Caco-2 (cell line): ENCODE results near the gene PPP1R36. TPM values are rescaled to one million over a fixed set of nuclear protein-coding genes. Genes with fewer than 3 reads are reported as not detected.
"Not testable (repeated sequence)": the region's sequence is repeated elsewhere in the genome, so short reads cannot be mapped to it uniquely, and the experiment has no call there.

ENCODE experiments used
- BruUV-seq: library from RNA; stranded (reverse); fragments of 400-500 nt; replicated peaks from 2 replicates; lab custom pipeline; 2021; lab: Mats Ljungman, UMichigan
- CTCF ChIA-PET: fragments of 300-600 bp; sonication (Branson Sonifier 250); formaldehyde crosslinking; loops from one replicate; lab custom pipeline; 2022; ENCODE audit warnings: antibody characterized with exemption; lab: Charles Lee
- POLR2A ChIA-PET: fragments of 300-600 bp; sonication (Branson Sonifier 250); formaldehyde crosslinking; loops from one replicate; lab custom pipeline; 2022; ENCODE audit warnings: antibody characterized with exemption; lab: Charles Lee
- DNase-seq, 2 experiments: peaks; one replicate each; pipeline versions ENCODE4 v3.0.0 to v3.0.0-alpha.2; 2020 to 2022
- H3K27me3 ChIP-seq: replicated peaks from 2 replicates; pipeline ENCODE4 v1.6.0; 2011; ENCODE audit warnings: low read length; ENCODE audit not compliant: control insufficient read depth, insufficient read depth
- H3K36me3 ChIP-seq: 2 replicates; pipeline ENCODE4 v1.5.1; 2011; ENCODE audit warnings: low read length; ENCODE audit not compliant: control insufficient read depth, insufficient read depth
- H3K4me1 ChIP-seq: fragments of 250-450 bp; sonication (Bioruptor Pico); 2 replicates; pipeline ENCODE4 v1.5.1; 2020; ENCODE audit warnings: mild to moderate bottlenecking
- H3K4me3 ChIP-seq: 2 replicates; pipeline ENCODE4 v1.5.1; 2011; ENCODE audit warnings: low read depth, mild to moderate bottlenecking, control low read depth, low read length
- H3K9me3 ChIP-seq: fragments of 250-450 bp; sonication (Bioruptor Pico); 2 replicates; pipeline ENCODE4 v1.5.1; 2020; ENCODE audit warnings: mild to moderate bottlenecking, moderate library complexity
- H3K27ac Mint-ChIP-seq: one replicate; pipeline ENCODE4 v1.8.0; 2022; ENCODE audit warnings: mixed read lengths; ENCODE audit not compliant: unreplicated experiment
- H3K27me3 Mint-ChIP-seq: one replicate; pipeline ENCODE4 v1.8.0; 2022; ENCODE audit warnings: mixed read lengths; ENCODE audit not compliant: insufficient read depth, unreplicated experiment
- H3K36me3 Mint-ChIP-seq: one replicate; pipeline ENCODE4 v1.8.0; 2022; ENCODE audit warnings: mild to moderate bottlenecking, mixed read lengths; ENCODE audit not compliant: insufficient read depth, unreplicated experiment
- H3K4me1 Mint-ChIP-seq: one replicate; pipeline ENCODE4 v1.8.0; 2022; ENCODE audit warnings: low read depth, mixed read lengths; ENCODE audit not compliant: unreplicated experiment
- H3K4me3 Mint-ChIP-seq: one replicate; pipeline ENCODE4 v1.8.0; 2022; ENCODE audit warnings: mild to moderate bottlenecking, moderate library complexity, mixed read lengths; ENCODE audit not compliant: unreplicated experiment
- H3K9me3 Mint-ChIP-seq: one replicate; pipeline ENCODE4 v1.8.0; 2022; ENCODE audit warnings: mixed read lengths; ENCODE audit not compliant: unreplicated experiment
- CTCF ChIP-seq, 2 experiments: fragments of 200-600 bp in 1 of 2; IDR thresholded peaks; 1 replicate in 1 of 2; 2 replicates in 1 of 2; pipeline versions ENCODE4 v1.5.1 to v1.8.0; 2011 to 2022; ENCODE audit warnings: antibody characterized with exemption in 1 of 2, control low read depth in 1 of 2, inconsistent platforms in 1 of 2, low read depth in 1 of 2, low read length in 1 of 2, mild to moderate bottlenecking in 1 of 2, moderate library complexity in 1 of 2; ENCODE audit not compliant: insufficient read depth in 1 of 2, severe bottlenecking in 1 of 2, unreplicated experiment in 1 of 2
- intact Hi-C: fragments of 100-400 bp; cut with micrococcal nuclease; formaldehyde crosslinking; loops from one replicate; pipeline ENCODE4 v1.10.0; 2022; ENCODE audit not compliant: unreplicated experiment
- total RNA-seq: library from RNA; stranded (reverse); gene quantifications from 2 replicates; pipeline ENCODE4 v1.2.3, GENCODE V29; 2022

PPP1R36 gene
- total RNA-seq, 1 experiment from 2014 or later = 2.9 TPM

- intact Hi-C loops = no loop called here
- Histone ChIP-seq H3K4me3 (no peak overlapping the region), H3K36me3 (no peaks in the 10 kb centered on the region), H3K27me3 (no peaks in the 10 kb centered on the region), H3K9me3 (no peaks in the 10 kb centered on the region), H3K4me1 (peaks cover 13% of the 10 kb centered on the region)
- TF ChIP-seq CTCF (IDR thresholded peaks at IDR 0.05; ENCODE audit: insufficient read depth in 1 of 2, low read depth in 1 of 2, low read length in 1 of 2, severe bottlenecking in 1 of 2, unreplicated experiment in 1 of 2) = no peak
- no peak overlapping the region for H3K4me3 Mint-ChIP-seq
- DNase-seq = no peak
- H3K9me3 Mint-ChIP-seq = no peaks in the 10 kb centered on the region
- H3K27ac Mint-ChIP-seq = no peak overlapping the region
- ChIA-PET POLR2A (no interaction called here), CTCF (no interaction called here)
- H3K27me3 Mint-ChIP-seq = no peaks in the 10 kb centered on the region
- peaks cover 6% of the 10 kb centered on the region for H3K36me3 Mint-ChIP-seq
- peaks cover 20% of the 10 kb centered on the region for H3K4me1 Mint-ChIP-seq
- no TSS peak for BruUV-seq
These were observed 36.5 kb upstream of the PPP1R36 start for GRCh38 chr14:64513271-64513670.

- Mint-ChIP-seq H3K9me3 (no peaks in the 10 kb centered on the region), H3K4me3 (no peak overlapping the region), H3K27me3 (no peaks in the 10 kb centered on the region), H3K27ac (no peak overlapping the region), H3K4me1 (peaks cover 10% of the 10 kb centered on the region), H3K36me3 (no peaks in the 10 kb centered on the region)
- intact Hi-C loops = no loop called here
- Histone ChIP-seq H3K9me3 (no peaks in the 10 kb centered on the region), H3K36me3 (no peaks in the 10 kb centered on the region), H3K27me3 (no peaks in the 10 kb centered on the region), H3K4me1 (peaks cover 6% of the 10 kb centered on the region), H3K4me3 (no peak overlapping the region)
- no peak for DNase-seq
- ChIA-PET CTCF (interaction anchor here (0.6 to 0.7 kb wide), 2 partner anchors 25 to 173 kb away, joined by 3 to 5 read pairs; partner anchors contain the start of gene HSPA2), POLR2A (interaction anchor here (0.6 kb wide), 1 partner anchor 400 kb away, joined by 6 read pairs; no protein-coding TSS in a partner anchor)
- TF ChIP-seq CTCF (IDR thresholded peaks at IDR 0.05; ENCODE audit: insufficient read depth in 1 of 2, low read depth in 1 of 2, low read length in 1 of 2, severe bottlenecking in 1 of 2, unreplicated experiment in 1 of 2) = no peak
- no TSS peak for BruUV-seq
These were observed 34.7 kb upstream of the PPP1R36 start for GRCh38 chr14:64515053-64515452.

GRCh38 chr14:64516969-64517368 lies 32.8 kb upstream of the PPP1R36 start:
- no peaks in the 10 kb centered on the region for H3K27me3 ChIP-seq
- Mint-ChIP-seq H3K4me1 (no peaks in the 10 kb centered on the region), H3K27me3 (no peaks in the 10 kb centered on the region), H3K4me3 (no peak overlapping the region), H3K9me3 (no peaks in the 10 kb centered on the region), H3K27ac (no peak overlapping the region), H3K36me3 (no peaks in the 10 kb centered on the region)
- TF ChIP-seq CTCF (IDR thresholded peaks at IDR 0.05; ENCODE audit: insufficient read depth in 1 of 2, low read depth in 1 of 2, low read length in 1 of 2, severe bottlenecking in 1 of 2, unreplicated experiment in 1 of 2) = no peak
- H3K36me3 ChIP-seq = no peaks in the 10 kb centered on the region
- DNase-seq = no peak
- no peaks in the 10 kb centered on the region for H3K4me1 ChIP-seq
- H3K4me3 ChIP-seq = no peak overlapping the region
- no peaks in the 10 kb centered on the region for H3K9me3 ChIP-seq
- intact Hi-C loops = no loop called here
- no TSS peak for BruUV-seq
- CTCF ChIA-PET = no interaction called here
- POLR2A ChIA-PET = no interaction called here

GRCh38 chr14:64517667-64518066 lies 32.1 kb upstream of the PPP1R36 start:
- H3K27me3 Mint-ChIP-seq, POLR2A ChIA-PET, H3K9me3 Mint-ChIP-seq, H3K27ac Mint-ChIP-seq, DNase-seq, H3K4me3 Mint-ChIP-seq, BruUV-seq, H3K4me1 ChIP-seq, CTCF ChIA-PET, H3K36me3 Mint-ChIP-seq, intact Hi-C loops, H3K4me1 Mint-ChIP-seq, H3K27me3 ChIP-seq, H3K36me3 ChIP-seq, H3K9me3 ChIP-seq, H3K4me3 ChIP-seq: not testable (repeated sequence)
